T-helper 2 cell treated with Interferon-gamma antibody and Interleukin-4, amounts not matched to agents 100 ng/mL and 5 ng/mL, for 36 hours (primary cell): Measurements from ENCODE around the gene PRRT1B. TPM values are rescaled to one million over a fixed set of nuclear protein-coding genes. Genes with fewer than 3 reads are reported as not detected.
"Not testable (repeated sequence)": the region's sequence is repeated elsewhere in the genome, so short reads cannot be mapped to it uniquely, and the experiment has no call there.

Source experiments
- intact Hi-C: fragments of 100-400 bp; cut with micrococcal nuclease; formaldehyde crosslinking; loops from one replicate; pipeline ENCODE4 v1.15.1; 2023
- total RNA-seq: library from RNA; stranded (reverse); gene quantifications from 2 replicates; pipeline ENCODE4 v1.2.3, GENCODE V29; 2022

Gene PRRT1B
- not detected in 2 replicates for total RNA-seq

DNA sequence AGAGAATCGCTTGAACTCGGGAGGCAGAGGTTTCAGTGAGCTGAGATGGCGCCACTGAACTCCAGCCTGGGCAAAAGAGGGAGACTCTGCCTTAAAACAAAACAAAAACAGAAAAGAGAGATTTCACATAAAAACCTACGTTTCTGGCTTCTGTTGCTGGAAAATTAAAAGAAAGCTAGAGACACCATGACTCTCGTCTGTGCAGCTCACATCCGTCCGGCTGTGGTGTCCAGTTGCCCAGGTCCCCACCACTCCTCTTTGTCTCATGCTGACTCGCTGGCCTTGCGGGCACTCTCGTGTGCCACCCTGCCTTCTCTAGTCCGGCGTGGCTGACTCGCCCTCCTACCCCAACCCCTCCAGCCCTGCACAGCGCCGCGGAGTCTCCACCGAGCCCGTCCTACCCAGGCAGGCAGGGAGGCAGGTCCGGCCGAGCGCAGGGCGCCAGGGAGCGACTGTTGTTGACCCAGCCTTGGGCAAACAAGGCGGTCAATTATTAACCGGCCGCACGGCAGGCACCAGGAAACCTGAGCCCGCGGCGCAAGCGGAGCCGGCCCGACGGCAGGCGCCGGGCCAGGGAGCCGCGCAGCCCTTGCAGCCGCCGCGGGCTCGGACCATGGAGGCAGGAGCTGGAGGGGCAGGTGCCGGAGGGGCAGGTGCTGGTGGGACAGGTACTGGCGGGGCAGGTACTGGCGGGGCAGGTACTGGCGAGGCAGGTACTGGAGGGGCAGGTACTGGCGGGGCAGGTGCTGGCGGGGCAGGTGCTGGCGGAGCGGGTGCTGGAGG is at the start of gene PRRT1B:
TSS of gene PRRT1B (plus strand) at position 521 of the 783 bp plus-strand sequence. CDS start at position 614, 93 bp downstream.
- intact Hi-C loops = no loop called here

DNA sequence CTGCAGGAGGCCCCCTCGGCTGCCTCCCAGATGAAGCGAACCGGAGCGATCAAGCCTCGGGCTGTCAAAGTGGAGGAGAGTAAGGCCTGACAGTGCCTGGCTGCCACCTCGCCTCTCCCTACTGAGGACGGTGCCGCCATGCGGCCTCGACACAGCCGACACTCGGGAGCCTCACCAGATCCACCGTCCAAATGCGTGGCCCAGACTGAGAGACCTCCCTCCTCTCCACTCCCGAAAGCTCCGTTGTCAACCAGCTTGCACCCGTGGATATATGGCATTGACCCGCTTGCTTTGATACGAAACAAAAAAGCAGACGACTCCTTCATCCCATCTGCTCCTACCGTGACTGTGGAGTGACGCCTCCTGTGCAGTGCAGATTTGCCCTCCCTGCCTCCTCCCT is 49.5 kb upstream of the PRRT1B start:
- intact Hi-C loops = no loop called here

DNA sequence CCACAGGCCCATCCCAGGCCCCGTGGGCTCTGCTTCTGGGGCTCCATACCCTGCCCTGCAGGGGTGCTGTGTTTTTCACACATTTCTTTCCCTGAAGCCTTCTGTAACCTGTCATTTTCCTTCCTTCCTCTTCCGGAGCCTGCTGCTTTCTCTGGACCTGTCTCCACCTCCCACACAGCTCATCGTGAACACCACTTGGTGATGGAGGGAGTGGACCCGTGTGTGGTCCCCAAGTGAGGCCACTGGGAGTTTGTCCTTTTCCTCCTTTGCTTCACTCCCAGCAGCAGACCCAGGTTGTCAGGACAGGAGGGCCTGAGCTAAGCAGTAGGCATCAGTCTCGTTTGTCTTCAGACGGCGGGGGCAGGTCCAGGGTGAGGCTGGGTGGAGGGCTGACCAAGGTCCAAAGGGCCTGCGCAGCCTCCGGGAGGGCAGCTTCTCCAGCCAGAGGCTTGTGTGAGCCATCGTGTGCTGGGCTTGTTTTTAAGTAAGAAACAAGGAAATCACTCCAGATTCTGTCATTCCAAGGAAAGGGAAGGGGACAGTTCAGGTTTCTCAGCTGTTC is 48.4 kb upstream of the PRRT1B start:
- intact Hi-C loops = no loop called here

DNA sequence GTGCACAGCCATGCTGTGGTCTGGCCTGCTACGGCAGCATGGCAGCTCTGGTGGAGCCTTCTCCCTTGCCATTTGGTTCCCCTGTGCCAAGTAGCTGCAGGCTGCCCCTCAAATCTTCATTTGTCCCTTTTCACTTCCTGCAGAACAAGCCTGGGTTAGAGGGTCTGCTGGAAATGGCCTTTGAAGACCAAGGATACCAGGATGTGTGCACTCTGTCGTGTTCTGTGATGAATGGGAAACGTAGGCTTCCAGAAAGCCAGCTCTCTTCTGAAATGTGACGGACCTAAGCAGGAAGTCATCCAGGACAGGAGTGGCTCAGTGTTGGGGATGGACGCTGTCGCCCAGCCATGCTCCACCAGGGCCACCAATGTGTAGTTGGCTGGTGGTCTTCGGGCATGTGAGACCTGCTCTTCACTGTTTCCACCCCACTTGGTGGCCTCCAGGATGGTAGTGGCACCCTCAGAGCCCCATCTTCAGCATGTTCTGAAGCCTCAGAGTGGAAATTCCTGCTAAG is 46.0 kb upstream of the PRRT1B start:
- intact Hi-C loops = no loop called here

DNA sequence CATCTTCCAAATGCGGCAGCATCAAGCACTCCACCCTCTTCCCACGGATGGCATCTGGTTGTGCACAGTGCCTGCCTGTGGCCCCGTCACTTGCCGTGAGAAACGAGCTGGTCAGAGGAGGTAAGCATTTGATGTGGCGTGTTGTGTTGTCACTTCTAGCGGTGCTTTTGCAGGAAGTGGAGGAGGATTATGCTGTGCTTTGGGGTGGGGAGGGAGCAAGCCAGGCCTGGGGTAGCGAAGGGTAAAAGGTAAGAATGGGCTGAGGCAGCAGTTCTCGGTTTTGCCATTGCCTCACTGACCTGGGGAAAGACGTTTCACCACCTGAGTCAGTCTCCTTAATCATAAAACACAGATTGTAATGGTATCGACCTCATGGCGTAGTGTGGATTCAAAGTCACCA is 44.9 kb upstream of the PRRT1B start:
- intact Hi-C loops = loop anchor here (2.0 to 5.0 kb wide), 3 partner anchors 106 to 223 kb away; partner anchors contain the start of genes FAM78A and PRRC2B

DNA sequence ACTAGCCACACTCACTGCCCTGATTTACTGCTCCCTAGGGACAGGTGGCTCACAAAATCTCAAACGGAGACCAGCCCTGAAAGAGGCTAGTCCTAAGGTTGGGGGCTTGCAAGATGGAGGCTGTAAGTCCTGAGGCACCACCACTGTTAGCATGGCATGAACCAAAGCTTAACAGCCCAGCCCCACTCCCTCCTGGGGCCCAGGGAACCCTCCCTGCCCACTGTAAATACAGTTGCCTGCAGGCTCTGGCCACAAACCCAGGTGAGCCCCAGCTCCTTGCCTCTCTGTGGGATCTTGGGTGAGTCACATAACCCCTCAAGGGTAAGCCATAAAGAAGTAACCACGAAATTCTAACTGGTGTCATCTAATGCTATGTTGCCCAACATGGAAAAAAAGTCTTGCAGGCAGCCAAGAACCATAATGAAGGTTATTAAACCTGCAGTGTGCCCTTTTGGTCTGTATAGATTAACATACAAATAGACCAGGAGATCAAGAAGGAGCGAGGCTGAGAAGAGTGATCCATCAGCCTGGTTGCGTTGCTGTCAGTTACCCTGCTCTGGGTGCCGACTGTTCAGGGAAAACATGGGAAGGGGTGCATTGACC is 44.3 kb upstream of the PRRT1B start:
- intact Hi-C loops = loop anchor here (2.0 to 5.0 kb wide), 3 partner anchors 106 to 224 kb away; partner anchors contain the start of genes FAM78A and PRRC2B

DNA sequence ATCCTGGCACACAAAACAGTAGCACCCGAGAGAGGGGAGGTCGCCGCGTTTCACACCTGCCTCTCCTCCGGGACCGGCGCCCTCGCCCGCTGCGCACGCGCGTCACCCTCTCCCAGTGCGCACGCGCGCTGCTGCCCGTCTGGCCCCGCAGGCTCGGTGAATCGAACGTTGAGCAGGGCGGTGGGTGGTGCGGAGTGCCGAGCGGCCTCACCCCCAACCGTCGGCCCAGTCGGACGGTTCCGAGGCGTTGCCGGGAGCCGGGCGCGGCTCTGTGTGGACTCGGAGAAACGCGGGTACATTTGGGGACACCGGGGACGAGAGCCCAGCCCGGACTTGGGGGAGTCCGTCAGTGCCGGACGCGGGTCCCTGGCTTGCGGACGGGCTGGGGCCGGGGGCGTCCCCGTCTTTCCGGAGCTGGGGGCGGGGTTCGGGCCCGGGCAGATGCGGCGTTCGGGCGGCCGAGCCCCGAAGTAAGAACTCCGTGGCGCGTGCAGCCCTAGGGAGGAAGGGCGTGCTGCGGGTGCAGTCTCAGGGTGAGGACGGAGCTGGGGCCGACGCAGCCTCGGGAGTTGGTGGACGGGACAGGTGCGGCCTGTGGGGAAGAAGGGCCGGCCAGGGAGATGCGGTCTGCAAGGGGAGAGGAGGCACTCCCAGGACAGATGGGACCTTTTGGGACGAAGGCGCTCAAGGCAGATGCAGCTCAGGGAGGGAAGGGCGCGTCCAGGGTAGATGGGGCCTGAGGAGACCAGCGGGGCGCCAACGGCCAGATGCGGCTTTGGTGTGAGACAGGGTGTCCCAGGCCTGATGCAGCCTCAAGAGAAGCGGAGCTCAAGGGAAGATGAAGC is 42.3 kb upstream of the PRRT1B start, which contains the start of gene POMT1:
TSS of gene POMT1 (plus strand) at position 138 of the 845 bp plus-strand sequence. CDS start 1,301 bp downstream, outside the sequence.
- intact Hi-C loops = loop anchor here (1.0 to 5.0 kb wide), 4 partner anchors 130 to 244 kb away; partner anchors contain the start of gene FAM78A

DNA sequence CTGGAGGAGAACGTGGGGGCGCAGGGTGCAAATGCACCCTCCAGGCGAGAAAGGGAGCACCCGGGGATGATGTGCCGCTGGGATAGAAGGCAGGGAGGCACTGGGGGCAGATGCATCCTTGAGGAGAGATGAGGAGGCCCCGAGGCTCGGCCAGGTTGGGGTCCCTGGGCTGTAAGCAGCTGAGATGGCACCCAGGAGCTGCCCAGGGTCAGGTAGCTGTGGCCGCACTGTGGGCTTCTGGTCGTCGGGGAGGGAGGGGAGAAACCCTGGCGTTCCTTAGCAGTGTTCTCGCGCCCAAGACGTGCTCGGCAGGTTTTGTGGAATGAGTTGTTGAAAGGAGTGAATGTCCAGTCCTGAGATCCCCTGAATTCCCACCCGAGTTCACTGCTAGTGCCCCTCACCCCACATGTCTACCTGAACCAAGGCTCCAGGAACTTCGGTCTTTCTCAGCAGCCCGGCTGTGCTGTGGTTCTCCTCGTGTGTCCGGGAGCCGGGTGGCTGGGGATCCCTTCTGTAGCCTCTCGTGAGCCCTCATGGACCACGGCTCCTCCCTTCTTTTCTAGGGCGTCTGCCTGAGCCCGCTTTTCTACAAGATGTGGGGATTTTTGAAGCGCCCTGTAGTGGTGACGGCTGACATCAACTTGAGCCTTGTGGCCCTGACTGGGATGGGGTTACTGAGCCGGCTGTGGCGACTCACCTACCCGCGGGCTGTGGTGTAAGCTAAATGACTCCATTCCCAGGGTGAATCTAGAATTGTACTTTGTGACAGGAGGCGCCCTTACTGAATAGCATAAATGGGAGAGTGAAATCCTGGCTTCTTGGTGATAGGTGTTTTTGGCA is 41.5 kb upstream of the PRRT1B start:
- intact Hi-C loops = loop anchor here (1.0 to 5.0 kb wide), 5 partner anchors 27 to 243 kb away; partner anchors contain the start of genes FAM78A and UCK1

DNA sequence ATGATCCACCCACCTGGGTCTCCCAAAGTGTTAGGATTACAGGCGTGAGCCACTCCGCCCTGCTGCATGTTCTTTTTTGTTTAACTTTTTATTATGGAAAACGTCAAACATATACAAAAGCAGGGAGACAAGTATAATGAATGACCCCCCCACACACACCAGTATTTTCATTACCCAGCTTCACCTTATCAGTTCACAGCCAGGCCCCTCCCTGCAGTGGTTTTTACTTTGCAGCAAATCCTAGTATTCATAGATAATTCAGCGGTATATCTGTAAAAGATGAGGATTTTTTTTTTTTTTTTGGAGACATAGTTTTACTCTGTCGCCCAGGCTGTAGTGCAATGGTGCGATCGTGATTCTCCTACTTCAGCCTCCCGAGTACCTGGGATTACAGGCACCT is 40.3 kb upstream of the PRRT1B start:
- intact Hi-C loops = loop anchor here (2.0 kb wide), 1 partner anchor 26 kb away; the partner anchor contains the start of gene UCK1

DNA sequence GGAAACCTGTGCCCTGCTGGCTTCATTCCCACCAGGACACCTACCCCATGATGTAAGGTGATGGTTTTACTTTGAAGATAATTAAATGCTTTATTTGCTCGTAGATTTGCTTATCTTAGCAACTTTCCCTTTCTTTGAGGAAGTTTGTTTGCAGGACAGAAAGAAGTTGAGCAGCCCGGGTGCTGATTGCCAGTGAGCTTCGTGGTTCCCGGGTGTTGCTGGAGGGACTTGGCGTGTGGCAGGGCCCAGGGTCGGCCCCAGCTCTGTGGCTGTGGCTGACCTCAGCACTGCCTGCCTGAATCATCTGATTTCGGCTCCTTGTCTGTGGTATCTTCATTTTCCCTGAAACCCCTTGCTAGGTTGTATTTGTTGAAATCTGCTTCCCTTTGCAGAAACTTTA is 33.9 kb upstream of the PRRT1B start:
- intact Hi-C loops = no loop called here

DNA sequence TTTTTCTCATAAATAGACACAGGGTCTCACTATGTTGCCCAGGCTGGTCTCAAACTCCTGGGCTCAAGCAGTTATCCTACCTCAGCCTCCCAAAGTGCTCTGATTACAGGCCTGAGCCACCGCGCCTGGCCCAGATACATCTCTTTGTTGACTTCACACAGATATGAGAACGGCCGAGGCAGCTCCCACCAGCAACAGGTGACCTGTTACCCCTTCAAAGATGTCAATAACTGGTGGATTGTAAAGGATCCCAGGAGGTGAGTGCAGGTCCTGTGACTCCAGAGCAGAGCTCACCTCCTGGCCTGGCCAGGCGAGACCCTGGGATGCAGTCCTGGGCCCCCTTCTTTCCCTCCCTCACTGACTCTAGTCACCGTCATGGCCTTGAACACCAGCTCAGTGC is 33.4 kb upstream of the PRRT1B start:
- intact Hi-C loops = no loop called here

DNA sequence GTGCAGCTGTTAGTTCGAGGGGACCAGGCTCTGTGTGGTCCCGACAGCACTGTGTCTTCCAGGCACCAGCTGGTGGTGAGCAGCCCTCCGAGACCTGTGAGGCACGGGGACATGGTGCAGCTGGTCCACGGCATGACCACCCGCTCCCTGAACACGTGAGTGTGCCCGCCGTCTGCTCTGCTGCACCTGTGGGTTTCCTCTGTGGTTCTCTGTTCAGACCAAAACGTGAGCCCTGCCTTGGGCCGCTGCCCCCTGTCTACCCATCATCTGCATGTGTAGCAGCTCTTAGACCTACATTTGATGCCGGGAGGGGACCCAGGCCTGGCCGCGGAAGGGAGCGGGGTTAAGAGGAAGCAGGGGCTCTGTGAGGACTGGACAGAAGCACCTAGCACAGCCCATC is 32.1 kb upstream of the PRRT1B start:
- intact Hi-C loops = no loop called here

DNA sequence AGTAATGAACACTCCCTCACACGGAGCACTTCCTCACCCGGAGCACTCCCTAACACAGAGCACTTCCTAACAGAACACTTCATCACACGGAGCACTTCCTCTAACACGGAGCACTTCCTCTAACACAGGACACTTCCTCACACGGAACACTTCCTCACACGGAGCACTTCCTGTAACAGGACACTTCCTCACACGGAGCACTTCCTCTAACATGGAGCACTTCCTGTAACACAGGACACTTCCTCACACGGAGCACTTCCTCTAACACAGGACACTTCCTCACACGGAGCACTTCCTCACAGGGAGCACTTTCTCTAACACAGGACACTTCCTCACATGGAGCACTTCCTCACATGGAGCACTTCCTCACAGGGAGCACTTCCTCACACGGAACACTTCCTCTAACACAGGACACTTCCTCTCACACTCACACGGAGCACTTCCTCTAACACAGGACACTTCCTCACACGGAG is 29.7 kb upstream of the PRRT1B start:
- intact Hi-C loops = not testable (repeated sequence)

DNA sequence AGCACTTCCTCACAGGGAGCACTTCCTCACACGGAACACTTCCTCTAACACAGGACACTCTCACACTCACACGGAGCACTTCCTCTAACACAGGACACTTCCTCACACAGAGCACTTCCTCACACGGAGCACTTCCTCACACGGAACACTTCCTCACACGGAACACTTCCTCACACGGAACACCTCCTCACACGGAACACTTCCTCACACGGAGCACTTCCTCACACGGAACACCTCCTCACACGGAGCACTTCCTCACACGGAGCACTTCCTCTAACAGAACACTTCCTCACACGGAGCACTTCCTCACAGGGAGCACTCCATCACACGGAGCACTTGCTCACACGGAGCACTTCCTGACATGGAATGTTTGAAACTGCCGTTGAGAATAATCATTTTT is 29.2 kb upstream of the PRRT1B start:
- intact Hi-C loops = no loop called here

DNA sequence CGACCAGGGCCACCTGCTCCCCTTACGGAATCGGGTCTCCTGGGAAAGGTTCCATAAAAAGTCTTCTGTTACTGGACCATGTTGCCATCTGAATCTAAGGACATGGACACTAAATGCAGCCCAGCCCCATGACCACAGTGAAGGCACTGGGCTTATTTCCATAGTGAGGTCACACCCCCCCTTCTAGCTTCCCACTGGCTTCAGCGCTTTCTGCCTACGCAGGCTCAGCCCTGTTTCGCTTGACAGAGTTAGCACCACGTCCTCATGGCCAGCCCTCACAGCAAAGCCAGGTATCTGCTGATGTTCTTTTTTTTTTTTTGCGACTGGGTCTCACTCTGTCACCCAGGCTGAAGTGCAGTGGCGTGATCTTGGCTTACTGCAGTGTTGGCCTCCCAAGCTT is 28.4 kb upstream of the PRRT1B start:
- intact Hi-C loops = no loop called here

DNA sequence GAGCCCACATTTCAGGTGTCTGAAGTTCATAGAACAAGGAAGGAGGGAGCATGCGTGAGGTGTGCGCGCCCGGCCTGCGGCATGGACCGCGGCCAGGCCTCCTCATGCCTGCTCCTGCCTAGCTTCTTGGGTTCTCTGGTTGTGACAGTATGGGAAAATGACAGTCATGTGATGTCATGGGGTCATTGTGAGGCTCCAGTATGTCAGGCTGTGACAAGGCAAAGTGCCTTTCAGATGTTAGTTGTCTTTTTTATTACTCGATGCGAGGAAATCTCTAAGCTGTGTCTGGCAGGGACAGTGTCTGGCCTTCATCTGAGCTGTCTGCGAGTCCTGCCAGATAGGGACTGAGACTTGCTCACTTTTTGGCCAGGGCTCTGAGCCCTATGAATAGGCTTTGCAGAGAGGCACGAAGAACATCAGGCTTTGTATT is 27.5 kb upstream of the PRRT1B start:
- intact Hi-C loops = no loop called here

DNA sequence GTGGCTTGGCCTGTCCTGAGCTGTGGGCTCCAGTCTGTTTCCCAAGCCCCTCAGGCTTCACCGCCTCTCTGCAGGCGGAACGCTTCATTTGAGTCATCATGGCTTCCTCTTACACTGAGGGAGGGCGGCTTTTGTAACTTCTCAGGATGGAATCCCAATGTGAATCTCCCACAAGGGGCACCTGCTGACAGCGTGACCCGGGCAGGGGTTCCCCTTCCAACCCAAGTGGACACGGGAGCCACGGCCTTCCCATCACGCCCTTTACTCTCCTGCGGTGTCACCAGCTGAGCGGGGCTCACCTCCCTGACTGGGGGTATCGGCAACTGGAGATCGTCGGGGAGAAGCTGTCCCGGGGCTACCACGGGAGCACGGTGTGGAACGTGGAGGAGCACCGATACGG is 26.8 kb upstream of the PRRT1B start:
- intact Hi-C loops = no loop called here

DNA sequence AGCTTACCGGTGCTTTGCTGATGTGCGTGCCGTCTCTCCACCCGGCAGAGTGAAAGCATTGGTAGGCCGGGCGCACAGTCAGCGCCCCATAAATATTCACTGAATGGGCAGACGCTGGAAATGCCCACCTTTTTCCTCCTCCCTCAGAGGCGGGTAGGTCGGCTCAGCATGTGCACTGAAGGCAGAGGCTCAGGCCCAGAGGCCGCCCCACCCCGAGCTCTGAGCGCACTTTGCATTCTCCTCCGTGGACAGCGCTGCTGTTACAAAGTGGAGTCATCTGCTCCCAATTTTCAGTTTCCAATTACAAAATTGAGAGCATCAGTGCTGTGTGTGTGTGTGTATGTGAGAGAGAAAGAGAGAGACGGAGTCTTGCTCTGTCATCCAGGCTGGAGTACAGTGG is 24.8 kb upstream of the PRRT1B start:
- intact Hi-C loops = no loop called here

DNA sequence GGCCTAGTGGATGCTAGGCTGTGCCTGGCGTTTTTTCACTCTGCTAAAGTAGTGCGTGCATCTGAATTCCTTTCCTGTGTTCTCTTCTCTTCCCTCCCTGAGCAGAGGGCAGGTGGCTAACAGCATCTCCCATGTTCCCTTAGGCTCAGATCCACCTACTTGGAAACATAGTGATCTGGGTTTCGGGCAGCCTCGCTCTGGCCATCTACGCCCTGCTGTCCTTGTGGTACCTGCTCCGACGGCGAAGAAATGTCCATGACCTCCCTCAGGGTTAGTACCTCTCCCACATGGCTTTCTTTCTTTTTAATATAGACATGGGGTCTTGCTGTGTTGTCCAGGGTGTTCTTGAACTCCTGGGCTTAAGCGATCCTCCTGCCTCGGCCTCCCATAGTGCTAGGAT is 24.1 kb upstream of the PRRT1B start:
- intact Hi-C loops = no loop called here

DNA sequence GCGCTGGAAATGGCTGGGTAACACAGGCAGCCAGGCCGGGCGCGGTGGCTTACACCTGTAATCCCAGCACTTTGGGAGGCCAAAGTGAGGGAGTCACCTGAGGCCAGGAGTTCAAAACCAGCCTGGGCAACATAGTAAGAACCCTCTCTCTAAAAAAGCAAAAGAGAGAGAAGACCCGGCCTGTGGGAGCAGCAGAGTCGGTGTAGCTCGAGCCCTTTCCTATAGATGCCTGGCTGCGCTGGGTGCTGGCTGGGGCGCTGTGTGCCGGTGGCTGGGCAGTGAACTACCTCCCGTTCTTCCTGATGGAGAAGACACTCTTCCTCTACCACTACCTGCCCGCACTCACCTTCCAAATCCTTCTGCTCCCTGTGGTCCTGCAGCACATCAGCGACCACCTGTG is 23.5 kb upstream of the PRRT1B start:
- intact Hi-C loops = no loop called here
